ENCODE results near the gene SYTL4.
"Not testable (repeated sequence)": the region's sequence is repeated elsewhere in the genome, so short reads cannot be mapped to it uniquely, and the experiment has no call there.

Gene SYTL4

DNA sequence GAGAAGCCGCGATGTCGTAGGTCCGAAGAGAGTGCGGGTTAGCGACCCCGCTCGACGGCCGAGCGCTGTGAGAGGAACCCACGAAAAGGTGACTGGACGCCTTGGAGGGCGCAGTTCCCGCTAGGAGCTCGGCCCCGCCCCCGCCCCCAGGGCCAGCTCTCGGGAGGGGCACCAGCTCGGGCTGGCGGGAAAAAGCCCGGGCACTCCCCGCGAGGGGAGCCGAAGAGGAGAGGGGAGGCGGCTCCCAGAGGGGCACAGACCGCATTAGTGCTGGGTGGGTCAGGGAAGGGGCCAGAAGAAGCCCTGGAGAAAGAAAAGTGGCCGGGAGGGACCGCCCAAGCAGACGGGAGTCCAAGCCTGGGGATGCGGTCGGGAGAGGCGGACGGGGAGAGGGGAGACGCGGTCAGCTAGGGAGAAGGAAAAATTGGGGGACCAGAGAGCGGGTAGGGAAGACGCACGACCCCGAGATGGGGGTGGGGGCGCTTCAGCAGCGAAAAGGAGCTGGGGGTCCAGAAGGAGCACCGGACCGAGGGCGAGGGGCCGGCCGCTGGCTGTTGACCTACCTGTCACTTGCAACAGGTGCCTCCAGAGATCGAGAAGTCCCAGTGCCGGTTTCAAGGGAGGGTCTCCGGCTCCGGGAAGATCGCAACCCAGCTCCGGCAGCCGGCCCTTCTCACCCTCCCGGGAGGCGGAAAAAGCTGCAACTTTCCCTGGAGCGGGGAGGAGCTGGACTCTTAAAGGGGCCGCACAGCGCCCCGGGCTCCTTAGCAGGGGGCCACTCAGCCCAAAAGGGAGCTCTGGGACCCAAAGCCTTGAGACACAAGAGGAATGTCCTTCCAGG lies at the start of gene SYTL4:
Gene SYTL4 (minus strand): TSS at position 681 of the 841 bp plus-strand sequence. CDS start 30,084 bp downstream, outside the sequence.
- DNase-seq: peak in 8 of 56 donors; percentile 0 to 40 (median 1)

DNA sequence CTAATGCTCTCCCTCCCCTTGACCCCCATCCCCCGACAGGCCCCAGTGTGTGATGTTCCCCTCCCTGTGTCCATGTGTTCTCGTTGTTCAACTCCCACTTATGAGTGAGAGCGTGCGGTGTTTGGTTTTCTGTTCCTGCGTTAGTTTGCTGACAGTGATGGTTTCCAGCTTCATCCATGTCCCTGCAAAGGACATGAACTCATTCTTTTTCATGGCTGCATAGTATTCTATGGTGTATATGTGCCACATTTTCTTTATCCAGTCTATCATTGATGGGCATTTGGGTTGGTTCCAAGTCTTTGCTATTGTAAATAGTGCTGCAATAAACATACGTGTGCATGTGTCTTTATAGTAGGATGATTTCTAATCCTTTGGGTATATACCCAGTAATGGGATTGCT lies 37.5 kb upstream of the SYTL4 start:
- DNase-seq: not testable (repeated sequence)

DNA sequence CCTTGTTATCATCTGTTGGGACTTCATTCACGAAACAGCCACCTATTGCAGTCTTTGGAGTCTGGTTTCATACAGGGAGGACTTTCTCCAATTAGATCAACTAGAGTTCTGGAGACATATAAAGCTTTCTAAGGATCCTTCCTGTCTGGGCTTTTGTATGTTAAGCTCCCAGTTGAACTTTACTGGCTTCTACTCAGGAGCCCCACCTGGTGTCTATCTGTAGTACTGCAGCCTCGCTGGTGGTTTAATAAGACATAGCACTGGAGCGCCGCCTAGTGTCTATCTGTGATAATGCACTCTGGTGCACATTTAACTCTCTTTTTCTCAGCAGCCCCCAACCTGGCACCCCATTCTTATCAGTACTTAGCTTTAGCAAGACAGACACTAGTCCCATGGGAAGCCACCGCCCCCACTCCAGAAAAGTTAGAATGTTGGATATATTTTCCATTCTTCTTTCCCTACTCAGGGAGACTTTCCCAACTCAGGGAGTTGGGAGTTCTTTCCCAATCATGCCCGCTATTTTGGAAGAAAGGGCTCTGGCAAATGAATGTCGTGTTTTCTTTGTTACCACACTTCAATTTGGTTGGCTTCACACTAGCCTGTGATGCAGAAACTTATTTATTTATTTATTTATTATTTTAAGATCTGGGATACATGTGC lies 36.9 kb upstream of the SYTL4 start:
- DNase-seq: peak in 41 of 56 donors; percentile 0 to 67 (median 10)

DNA sequence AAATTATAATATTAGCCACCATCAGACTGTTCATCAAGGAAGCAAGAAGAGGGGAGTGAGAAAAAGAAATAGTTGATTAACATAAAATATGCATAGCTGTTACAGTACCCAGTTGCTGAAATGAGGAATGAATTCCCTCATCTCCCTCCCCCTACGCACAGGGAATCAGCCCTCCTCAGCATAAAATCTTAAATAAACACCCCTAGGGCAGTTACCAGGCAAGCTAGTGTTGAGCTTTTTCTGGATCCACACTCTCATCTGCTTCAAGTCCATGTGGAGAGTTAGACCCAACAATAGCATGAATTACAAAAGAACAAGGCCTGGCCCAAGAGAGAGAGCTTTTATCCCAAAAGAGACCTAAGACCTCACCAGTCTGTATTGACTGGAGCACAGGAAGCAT lies 19.0 kb upstream of the SYTL4 start:
- no peak for DNase-seq

DNA sequence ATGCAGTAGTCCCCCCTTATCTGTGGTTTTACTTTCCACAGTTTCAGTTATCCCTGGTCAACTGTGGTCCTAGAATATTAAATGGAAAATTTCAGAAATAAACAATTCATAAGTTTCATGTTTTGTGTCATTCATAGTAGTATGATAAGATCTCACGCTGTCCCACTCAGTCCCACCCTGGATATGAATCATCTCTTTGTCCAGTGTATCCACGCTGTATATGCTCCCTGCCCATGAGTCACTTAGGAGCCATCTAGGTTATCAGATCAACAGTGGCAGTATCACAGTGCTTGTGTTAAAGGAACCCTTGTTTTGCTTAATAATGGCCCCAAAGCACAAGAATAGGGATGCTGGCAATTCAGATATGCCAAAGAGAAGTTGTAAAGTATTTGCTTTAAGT lies 16.2 kb upstream of the SYTL4 start:
- no peak for DNase-seq

DNA sequence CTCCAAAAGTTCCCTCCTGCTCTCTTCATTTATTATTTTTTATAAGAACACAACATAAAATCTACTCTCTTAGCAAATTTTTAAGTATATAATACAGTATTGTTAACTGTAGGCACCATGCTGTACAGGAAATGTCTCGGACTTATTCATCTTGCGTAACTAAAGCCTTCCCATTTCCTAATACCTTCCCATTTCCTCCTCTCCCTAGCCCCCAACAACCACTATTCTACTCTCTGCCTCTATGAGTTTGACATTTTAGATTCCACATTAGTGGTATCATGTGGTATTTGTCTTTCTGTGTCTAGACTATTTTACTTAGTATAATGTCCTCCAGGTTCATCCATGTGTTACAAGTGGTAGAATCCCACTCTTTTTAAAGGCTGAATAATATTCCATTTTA lies 15.8 kb upstream of the SYTL4 start:
- no peak for DNase-seq

DNA sequence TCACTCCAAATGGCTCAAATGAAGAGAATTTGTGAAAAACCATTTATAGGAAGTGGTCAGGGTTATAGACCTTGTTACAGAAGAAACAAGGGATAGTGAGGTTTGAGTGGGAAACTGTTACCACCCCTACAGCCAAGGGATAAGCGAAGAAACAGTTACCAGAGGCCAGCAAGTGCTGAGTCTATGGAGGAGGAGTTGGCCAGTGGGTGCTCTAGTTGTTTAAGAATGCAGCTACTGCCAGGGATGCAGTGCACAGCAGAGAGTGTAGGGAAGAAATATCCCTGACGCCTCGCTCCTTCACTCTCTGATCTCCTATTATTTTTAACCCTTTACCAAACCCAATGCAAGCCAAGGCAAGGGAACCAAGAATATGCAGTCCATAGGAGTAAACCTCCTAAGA lies 15.2 kb upstream of the SYTL4 start:
- DNase-seq: no peak

DNA sequence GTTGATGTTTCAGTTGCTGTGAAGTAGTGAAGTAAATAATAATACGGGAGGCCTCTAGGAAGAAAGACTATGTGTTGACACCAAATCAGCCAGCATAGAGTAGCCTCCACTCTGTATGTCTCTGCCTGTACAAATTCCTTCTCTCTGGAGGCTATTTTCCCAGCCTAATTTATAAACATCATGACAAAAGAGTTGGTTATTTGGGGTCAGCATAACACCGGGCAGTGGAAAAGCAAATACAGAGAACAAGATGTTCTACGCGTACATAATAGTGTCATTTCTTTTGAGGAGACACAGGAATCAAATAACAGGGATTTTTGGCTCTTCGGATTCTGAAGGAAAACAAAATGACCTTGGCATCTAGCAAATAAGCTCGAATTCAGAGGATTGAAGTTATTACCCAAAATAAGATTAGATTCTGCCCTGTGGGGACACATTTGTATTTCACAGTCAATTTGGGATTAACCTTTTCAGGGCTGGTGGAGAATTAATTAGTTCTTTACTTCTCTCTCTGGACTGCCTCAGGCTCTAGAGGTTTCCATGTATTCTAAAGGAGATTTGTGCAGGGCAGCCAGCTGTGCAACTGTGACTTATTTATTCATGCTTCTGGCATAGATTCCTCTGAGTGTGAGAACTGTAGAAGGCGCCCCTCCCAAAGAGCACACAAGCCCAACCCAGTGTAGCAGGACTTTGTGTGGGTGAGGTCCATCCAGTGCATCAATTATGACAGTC lies 14.1 kb upstream of the SYTL4 start:
- no peak for DNase-seq

DNA sequence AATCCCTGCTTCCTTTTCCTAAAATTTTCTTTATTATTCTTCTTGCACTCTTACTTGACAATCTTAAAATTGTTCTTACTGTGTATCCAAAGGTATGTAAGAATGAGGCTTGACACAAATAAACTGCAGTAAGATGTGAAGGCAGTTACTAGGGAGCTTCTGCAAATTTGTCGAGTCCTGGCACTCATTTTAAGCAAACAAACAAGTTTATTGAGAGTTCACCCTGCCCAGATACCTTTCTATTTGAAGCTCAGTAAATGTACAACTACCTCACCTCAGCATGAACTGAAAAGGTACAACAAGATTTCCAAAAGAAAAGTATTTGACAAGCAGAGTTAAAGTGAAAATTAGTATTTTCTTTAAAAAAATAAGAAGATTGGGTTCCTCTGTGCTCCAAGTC lies 13.3 kb upstream of the SYTL4 start:
- DNase-seq: no peak

DNA sequence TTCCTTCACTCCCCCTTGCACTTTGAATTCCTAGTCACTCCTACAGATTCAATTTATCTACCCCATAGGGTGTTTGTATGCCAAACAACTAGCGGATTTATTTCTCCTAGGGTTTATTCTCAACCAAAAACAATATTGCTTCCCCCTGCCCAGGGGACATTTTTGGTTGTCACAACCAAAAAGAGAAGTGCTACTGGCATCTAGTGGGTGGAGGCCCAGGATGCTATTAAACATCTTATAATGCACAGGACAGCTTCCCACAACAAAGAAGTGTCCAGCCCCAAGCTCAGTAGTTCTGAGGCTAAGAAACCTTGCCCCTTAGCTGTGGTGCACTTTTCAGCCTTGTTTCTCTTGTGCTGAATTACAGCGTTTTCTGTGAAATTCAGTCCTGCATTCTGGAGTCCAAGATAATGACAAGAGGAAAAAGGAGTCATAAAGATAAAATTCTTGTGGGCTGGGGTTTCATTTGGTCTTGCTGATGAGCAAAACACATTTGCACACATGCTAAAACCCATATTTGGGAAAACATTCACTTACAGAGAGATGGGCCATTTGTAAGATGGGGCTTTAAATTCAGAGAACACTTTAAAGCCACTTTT lies 11.2 kb upstream of the SYTL4 start:
- no peak for DNase-seq

DNA sequence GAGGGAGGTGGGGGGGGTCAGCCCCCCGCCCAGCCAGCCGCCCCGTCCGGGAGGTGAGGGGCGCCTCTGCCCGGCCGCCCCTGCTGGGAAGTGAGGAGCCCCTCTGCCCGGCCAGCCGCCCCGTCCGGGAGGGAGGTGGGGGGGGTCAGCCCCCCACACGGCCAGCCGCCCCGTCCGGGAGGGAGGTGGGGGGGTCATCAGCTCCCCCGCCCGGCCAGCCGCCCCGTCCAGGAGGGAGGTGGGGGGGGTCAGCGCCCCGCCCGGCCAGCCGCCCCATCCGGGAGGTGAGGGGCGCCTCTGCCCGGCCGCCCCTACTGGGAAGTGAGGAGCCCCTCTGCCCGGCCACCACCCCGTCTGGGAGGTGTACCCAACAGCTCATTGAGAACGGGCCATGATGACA lies 7.9 kb downstream of the SYTL4 start:
- not testable (repeated sequence) for DNase-seq

DNA sequence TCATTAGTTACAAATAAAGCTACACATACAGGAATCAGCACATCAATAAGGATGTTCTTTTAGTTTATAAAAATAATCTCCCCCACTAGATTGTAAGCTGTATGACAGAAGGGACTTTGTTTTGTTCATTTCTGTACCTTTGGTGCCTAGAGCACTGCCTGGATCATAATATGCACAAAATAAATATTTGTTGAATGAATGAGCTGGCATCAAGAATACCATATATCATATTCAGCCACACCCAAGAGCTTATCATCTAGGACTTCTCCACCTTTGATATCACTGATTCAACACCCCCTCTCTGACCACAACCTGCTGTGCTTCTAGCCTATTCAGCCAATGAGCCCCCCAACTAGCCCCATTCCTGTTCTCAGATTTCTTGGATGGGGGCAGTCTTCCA lies 10.6 kb downstream of the SYTL4 start:
- DNase-seq: no peak

DNA sequence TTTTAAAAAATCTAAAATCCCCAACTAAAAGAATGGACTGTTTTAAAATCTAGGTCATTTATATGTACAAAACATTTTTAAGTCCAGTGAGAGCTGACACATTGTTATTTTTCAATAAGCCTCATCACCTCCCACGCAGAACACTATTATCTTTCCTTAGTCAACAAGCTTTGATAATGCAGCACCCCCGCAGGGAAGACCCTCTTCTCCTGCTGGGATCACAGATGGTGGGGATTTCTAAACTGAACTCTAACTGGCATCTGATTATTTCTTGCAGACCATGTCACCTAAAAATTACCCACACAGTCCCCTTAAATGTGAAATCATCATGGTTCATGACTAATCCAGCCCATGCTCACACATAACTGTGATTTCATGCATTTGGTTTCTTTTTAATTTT lies 11.6 kb downstream of the SYTL4 start:
- no peak for DNase-seq

DNA sequence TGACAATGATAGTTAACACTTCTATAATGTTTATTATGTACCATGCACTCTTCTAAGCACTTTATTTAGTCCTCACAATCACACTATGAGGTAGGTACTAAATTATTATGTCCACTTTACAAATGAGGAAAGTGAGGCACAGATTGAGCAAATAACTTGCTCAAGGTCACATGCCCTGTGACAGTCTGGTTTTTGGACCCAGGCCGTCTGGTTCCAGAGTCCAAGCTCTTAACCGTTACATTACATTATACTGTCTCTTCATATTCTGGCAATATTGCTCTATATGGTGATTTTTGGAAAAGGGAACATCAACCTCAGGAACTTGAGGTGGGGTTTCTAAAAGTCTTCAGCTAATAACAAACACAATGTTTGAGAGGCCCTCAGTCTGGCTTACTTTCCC lies 12.8 kb downstream of the SYTL4 start:
- no peak for DNase-seq

DNA sequence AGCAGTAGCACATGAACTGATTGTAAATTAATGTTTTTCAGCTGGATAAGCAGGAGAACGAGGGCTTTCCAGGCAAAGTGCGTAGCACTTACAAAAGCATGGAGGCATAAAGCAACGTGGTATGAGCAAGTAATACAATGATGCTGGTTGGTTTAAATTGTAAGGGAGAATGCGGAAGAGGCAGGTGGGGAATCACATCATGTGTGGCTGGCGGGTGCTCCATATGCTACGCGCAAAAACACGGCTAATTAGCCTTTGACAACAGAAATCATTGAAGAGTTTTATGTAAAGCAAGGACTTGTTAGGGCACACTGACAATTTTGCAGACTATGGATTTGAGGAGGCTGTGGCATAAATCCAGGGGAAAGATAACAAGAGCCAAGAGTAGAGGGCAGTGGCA lies 14.6 kb downstream of the SYTL4 start:
- no peak for DNase-seq

DNA sequence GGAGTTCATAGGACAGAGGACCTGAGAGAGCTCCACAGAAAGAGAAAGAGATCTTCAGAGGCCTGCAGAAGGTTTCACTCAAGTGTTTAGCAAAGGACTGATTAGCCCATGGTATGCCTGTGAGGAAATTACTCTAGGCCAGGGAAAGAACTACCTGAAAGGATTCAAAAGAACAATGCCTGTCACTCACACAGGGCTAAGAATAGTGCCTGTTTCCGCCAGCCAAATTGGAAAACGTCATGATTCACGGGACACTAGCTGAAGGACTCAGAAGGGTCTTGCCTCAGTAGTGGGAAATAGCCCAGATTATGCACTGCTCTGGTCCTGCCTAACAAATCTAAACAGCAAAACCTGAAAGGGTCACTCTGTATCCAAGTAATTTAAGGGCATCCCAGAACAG lies 21.1 kb downstream of the SYTL4 start:
- no peak for DNase-seq

DNA sequence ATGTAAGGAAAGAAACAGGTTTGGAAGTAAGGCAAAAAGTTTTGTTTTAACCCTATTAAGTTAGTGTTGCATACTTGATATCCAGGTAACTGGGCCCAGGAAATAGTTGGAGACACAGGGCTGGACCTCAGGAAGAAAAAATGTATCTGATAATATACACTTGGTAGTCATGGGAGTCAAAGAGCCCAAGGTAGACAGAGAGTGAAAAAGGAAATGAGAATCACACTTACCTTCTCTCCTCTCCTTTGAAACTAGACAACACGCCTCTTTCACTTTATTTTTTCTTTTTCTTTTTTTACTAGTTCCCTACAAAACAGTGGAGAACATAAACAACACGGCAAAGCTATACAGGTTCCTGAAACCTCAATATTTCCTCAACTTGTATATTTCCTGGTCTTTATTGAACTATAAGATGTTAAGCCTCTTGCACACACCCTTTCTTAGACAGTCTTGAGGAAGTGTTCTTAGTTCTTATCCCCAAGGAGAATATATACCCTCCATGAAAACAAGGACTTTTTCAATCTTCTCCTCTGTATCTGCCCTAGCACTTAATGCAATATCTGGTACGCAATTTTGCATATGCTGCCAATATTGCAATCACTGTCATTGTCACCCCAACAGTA lies 27.2 kb downstream of the SYTL4 start:
- DNase-seq: no peak

DNA sequence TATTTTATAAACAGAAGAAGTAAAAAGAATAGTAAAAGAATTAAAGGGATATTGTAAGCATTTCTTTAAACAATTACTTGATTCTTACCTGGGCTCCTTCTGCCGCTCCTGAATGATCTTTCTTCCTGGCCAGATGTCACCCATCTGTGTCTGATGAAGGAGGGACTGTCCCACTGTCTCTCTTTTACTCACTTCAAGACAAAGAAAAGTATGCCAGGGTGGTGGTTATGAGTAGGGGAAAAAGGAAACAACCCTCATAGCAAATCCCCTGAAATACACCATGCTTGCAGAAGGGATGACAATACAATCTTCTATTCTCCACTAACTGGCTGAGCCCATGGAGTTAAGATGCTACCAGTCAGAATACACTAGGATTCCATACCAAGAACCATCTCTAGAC lies 31.1 kb downstream of the SYTL4 start:
- DNase-seq: no peak

DNA sequence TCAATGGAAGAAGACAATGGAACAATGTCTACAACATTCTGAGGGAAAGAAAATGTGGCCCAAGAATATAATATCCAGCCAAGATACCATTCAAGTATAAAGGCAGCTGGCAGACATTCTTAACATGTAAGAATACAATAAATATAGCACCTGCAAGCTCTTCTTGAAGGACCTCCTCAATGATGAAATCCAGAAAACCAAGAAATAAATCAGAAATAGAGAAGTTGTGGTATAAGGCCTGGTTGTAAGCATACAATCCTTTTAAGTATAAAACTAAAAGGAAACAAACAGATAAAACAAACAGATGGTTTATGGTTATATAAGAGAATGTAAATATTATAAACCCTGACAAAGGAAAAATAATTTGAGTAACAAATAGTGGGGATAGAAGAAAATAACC lies 33.4 kb downstream of the SYTL4 start:
- no peak for DNase-seq

DNA sequence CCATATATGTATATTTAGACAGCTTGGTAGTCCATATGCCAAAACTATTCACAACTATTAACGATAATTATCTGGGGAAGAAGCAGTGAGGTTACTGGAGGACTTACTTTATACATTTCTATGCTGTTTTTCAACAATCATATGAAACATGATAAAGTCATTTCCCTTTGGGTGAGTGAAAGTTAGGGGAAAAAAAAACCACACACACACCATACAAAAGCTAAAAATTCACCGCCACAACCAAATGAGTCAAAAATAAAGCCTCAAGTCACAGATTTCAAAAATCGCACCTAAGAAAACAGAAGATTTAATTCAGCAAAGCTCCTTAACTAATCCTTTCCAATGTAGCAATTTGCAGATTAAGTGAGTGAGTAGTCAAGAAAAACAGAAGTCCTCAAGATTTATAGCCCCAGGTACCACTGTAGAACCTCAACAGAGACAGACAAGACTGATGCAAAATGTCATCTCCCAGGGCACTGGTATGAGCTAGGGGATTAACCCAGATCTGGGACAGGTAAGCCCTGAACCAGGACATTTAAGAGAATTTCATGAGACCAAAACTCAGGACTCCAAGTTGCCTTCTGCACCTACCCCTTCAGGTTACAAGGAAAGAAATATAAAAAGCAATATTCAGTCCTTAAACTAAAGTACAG lies 35.1 kb downstream of the SYTL4 start:
- DNase-seq: no peak

DNA sequence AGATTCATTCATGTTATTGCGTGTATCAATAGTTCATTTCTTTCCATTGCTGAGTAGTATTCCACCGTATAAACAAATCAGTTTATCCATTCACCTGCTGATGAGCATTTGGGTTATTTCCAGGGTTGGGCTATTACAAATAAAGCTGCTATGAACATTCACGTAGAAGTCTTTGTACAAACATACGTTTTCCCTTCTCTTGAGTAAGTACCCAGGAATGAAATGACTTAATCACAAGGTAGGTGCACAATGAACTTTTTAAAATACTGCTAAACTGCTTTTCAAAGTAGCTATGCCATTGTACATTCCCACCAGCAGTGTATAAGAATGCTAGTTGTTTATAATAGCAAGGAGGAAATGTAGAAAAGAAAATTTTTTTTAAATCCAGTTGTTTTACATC lies 35.9 kb downstream of the SYTL4 start:
- no peak for DNase-seq

Measured in nucleus accumbens (tissue), 56 donors.